GM19468 (cell line): ENCODE measurements around the gene SMARCAL1.

Experiments used
- ATAC-seq: cut with Tn5 transposase; IDR thresholded peaks from one replicate; pipeline ENCODE4 v1.9.1; 2021; ENCODE audit warnings: mild to moderate bottlenecking, moderate library complexity, moderate number of reproducible peaks; ENCODE audit not compliant: unreplicated experiment; ENCODE audit errors: extremely low read depth

SMARCAL1 gene

GRCh38 chr2:216392018-216392562 is 20.2 kb upstream of the SMARCAL1 start:
- no peak for ATAC-seq

GRCh38 chr2:216392945-216393840 is 19.1 kb upstream of the SMARCAL1 start:
- no peak for ATAC-seq

- ATAC-seq: no peak
Measured at GRCh38 chr2:216394881-216395280, 17.4 kb upstream of the SMARCAL1 start.

GRCh38 chr2:216399621-216400020 is 12.7 kb upstream of the SMARCAL1 start:
- no peak for ATAC-seq

- no peak for ATAC-seq
Measured at GRCh38 chr2:216402751-216403150, 9.5 kb upstream of the SMARCAL1 start.

- ATAC-seq: no peak
Measured at GRCh38 chr2:216404010-216404618, 8.2 kb upstream of the SMARCAL1 start.

- no peak for ATAC-seq
Measured at GRCh38 chr2:216405588-216405987, 6.7 kb upstream of the SMARCAL1 start.

GRCh38 chr2:216406826-216407225 is 5.5 kb upstream of the SMARCAL1 start:
- no peak for ATAC-seq

- no peak for ATAC-seq
Measured at GRCh38 chr2:216408426-216409290, 3.6 kb upstream of the SMARCAL1 start.

GRCh38 chr2:216410550-216410949 is 1.7 kb upstream of the SMARCAL1 start:
- peak; percentile 18 for ATAC-seq

GRCh38 chr2:216413882-216414281 is 1.6 kb downstream of the SMARCAL1 start:
- ATAC-seq: no peak

GRCh38 chr2:216414772-216415319 is 2.6 kb downstream of the SMARCAL1 start:
- no peak for ATAC-seq

GRCh38 chr2:216415541-216415940 is 3.3 kb downstream of the SMARCAL1 start:
- no peak for ATAC-seq

- ATAC-seq: no peak
Measured at GRCh38 chr2:216416571-216417307, 4.5 kb downstream of the SMARCAL1 start.

- no peak for ATAC-seq
Measured at GRCh38 chr2:216418981-216419380, 6.7 kb downstream of the SMARCAL1 start.

- no peak for ATAC-seq
Measured at GRCh38 chr2:216420367-216421101, 8.2 kb downstream of the SMARCAL1 start.

- ATAC-seq: no peak
Measured at GRCh38 chr2:216423071-216423470, 10.8 kb downstream of the SMARCAL1 start.

- ATAC-seq: no peak
Measured at GRCh38 chr2:216424274-216424673, 12.0 kb downstream of the SMARCAL1 start.
